ENCODE results near the gene GJA1. TPM values are rescaled to one million over a fixed set of nuclear protein-coding genes. Genes with fewer than 3 reads are reported as not detected.
"Not testable (repeated sequence)": the region's sequence is repeated elsewhere in the genome, so short reads cannot be mapped to it uniquely, and the experiment has no call there.

Gene GJA1
- total RNA-seq, 1 experiment from 2014 or later = 395 TPM

- peaks cover 22% of the 10 kb centered on the region for H3K36me3 ChIP-seq (replicated peaks; ENCODE audit: control insufficient read depth, insufficient read depth, low read length)
- not testable (repeated sequence) for DNase-seq; H3K4me3 ChIP-seq (ENCODE audit: insufficient read depth, low read depth, low read length); H3K27me3 ChIP-seq (ENCODE audit: control insufficient read depth, insufficient read depth, low read length)
Observed at GRCh38 chr6:121447746-121448145, 12.3 kb downstream of the GJA1 start.

- not testable (repeated sequence) for DNase-seq; H3K4me3 ChIP-seq (ENCODE audit: insufficient read depth, low read depth, low read length); H3K27me3 ChIP-seq (ENCODE audit: control insufficient read depth, insufficient read depth, low read length)
- H3K36me3 ChIP-seq (replicated peaks; ENCODE audit: control insufficient read depth, insufficient read depth, low read length) = peaks cover 22% of the 10 kb centered on the region
Observed at GRCh38 chr6:121448528-121448927, 13.1 kb downstream of the GJA1 start.

DNA sequence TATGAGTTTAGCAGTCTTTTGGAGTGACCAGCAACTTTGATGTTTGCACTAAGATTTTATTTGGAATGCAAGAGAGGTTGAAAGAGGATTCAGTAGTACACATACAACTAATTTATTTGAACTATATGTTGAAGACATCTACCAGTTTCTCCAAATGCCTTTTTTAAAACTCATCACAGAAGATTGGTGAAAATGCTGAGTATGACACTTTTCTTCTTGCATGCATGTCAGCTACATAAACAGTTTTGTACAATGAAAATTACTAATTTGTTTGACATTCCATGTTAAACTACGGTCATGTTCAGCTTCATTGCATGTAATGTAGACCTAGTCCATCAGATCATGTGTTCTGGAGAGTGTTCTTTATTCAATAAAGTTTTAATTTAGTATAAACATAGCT is 13.9 kb downstream of the GJA1 start:
- no peak for DNase-seq
- peaks cover 21% of the 10 kb centered on the region for H3K36me3 ChIP-seq (replicated peaks; ENCODE audit: control insufficient read depth, insufficient read depth, low read length)

GRCh38 chr6:121450242-121450641 is 14.8 kb downstream of the GJA1 start:
- Histone ChIP-seq H3K27me3 (ENCODE audit: control insufficient read depth, insufficient read depth, low read length) (no peaks in the 10 kb centered on the region), H3K36me3 (replicated peaks; ENCODE audit: control insufficient read depth, insufficient read depth, low read length) (peaks cover 19% of the 10 kb centered on the region), H3K4me3 (ENCODE audit: insufficient read depth, low read depth, low read length) (no peak overlapping the region)
- DNase-seq = no peak

More for the DNA sequence above, 13.9 kb downstream of the GJA1 start:
- Histone ChIP-seq H3K27me3 (ENCODE audit: control insufficient read depth, insufficient read depth, low read length) (no peaks in the 10 kb centered on the region), H3K4me3 (ENCODE audit: insufficient read depth, low read depth, low read length) (no peak overlapping the region)

- no peak for DNase-seq
- H3K27me3 ChIP-seq (ENCODE audit: control insufficient read depth, insufficient read depth, low read length) = no peaks in the 10 kb centered on the region
- peaks cover 17% of the 10 kb centered on the region for H3K36me3 ChIP-seq (replicated peaks; ENCODE audit: control insufficient read depth, insufficient read depth, low read length)
- no peak overlapping the region for H3K4me3 ChIP-seq (ENCODE audit: insufficient read depth, low read depth, low read length)
Observed at GRCh38 chr6:121451250-121451649, 15.8 kb downstream of the GJA1 start.

DNA sequence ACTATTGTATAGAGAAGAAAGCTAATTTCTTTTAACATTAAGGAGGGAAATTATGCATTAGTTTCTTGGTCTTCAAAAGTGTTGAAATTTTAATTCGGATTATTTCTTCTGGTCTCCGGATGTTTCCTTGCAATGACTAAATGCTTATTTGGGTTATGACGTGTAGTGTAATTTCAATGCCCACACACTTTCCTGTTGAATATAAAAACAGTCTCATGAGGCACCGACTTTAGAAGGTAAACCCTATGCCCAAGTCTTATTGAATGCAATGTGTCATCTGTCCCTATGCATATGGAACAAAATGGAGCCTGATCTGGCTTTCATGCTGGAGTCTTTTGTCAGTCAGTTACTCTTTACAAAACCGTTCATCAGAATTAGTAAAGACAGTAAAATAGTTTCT is 17.7 kb downstream of the GJA1 start:
- Histone ChIP-seq H3K4me3 (ENCODE audit: insufficient read depth, low read depth, low read length) (no peak overlapping the region), H3K27me3 (ENCODE audit: control insufficient read depth, insufficient read depth, low read length) (no peaks in the 10 kb centered on the region), H3K36me3 (replicated peaks; ENCODE audit: control insufficient read depth, insufficient read depth, low read length) (peaks cover 2% of the 10 kb centered on the region)
- no peak for DNase-seq

DNA sequence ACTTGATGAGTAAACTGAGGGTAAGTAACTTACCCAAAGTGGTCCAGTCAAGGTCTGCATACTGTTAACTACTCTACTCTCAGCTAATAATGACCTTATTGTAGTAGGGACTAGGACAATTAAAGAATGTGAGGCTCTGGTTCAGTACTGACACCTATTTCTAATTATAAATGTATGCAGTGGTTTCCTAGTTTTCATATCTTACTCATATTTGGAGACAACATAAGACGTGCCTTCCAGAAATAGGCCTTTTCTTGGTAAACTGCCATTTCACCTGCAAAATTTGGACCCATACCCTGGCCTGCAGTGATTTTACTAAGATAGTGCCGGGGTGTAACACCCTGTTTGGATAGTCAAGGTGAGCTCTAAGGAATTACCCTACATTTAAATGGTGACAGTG is 24.7 kb downstream of the GJA1 start:
- Histone ChIP-seq H3K27me3 (ENCODE audit: control insufficient read depth, insufficient read depth, low read length) (no peaks in the 10 kb centered on the region), H3K4me3 (ENCODE audit: insufficient read depth, low read depth, low read length) (no peak overlapping the region), H3K36me3 (replicated peaks; ENCODE audit: control insufficient read depth, insufficient read depth, low read length) (no peaks in the 10 kb centered on the region)
- no peak for DNase-seq

GRCh38 chr6:121463087-121463486 is 27.6 kb downstream of the GJA1 start:
- Histone ChIP-seq H3K27me3 (ENCODE audit: control insufficient read depth, insufficient read depth, low read length) (no peaks in the 10 kb centered on the region), H3K36me3 (replicated peaks; ENCODE audit: control insufficient read depth, insufficient read depth, low read length) (no peaks in the 10 kb centered on the region), H3K4me3 (ENCODE audit: insufficient read depth, low read depth, low read length) (no peak overlapping the region)
- DNase-seq = no peak

DNA sequence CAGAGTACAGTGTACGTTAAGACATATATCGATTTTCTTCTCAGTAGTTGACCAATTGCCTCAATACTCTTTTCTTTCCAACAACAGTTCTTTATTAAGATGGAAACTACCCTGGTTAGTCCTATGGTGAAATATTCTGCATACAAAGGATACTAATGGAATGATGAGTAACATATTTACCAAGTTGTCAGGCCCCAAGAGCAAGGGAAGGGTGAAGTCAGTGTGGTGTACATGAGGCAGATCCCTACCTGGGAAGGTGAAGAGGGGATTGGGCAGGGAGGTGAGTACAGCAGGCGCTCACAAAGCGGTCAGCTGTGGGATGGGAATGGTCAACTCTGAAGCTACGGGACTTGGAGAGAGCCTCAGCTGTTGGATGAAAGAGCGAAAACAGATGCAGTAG is 29.7 kb downstream of the GJA1 start:
- Histone ChIP-seq H3K27me3 (ENCODE audit: control insufficient read depth, insufficient read depth, low read length) (no peaks in the 10 kb centered on the region), H3K4me3 (ENCODE audit: insufficient read depth, low read depth, low read length) (no peak overlapping the region), H3K36me3 (replicated peaks; ENCODE audit: control insufficient read depth, insufficient read depth, low read length) (no peaks in the 10 kb centered on the region)
- DNase-seq = no peak

DNA sequence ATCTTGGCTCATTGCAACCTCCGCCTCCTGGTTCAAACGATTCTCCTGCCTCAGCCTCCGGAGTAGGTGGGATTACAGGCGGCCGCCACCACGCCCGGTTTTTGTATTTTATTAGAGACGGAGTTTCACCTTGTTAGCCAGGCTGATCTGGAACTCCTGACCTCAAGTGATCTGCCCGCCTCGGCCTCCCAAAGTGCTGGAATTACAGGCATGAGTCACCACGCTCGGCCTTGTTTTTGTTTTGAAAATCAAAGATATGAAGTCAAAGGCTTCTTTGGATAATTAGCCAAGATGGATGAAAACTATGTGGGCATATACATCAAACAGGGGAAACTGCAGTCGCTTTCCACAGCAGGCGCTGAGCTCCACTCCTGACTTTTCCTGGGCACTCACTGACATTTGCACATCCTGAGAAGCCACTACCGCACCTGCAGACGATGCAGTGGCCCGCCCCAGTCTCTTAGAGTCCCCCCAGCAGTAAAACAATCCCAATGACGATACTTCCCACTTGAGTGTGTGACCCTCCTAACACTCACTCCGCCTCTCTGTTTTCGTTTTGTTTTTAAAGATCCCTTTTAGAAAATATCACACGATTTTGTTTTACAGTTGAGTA is 44.1 kb downstream of the GJA1 start:
- Histone ChIP-seq H3K4me3 (ENCODE audit: insufficient read depth, low read depth, low read length) (no peak overlapping the region), H3K36me3 (replicated peaks; ENCODE audit: control insufficient read depth, insufficient read depth, low read length) (no peaks in the 10 kb centered on the region), H3K27me3 (ENCODE audit: control insufficient read depth, insufficient read depth, low read length) (no peaks in the 10 kb centered on the region)
- no peak for DNase-seq

- no peaks in the 10 kb centered on the region for H3K36me3 ChIP-seq (replicated peaks; ENCODE audit: control insufficient read depth, insufficient read depth, low read length)
- no peaks in the 10 kb centered on the region for H3K27me3 ChIP-seq (ENCODE audit: control insufficient read depth, insufficient read depth, low read length)
- no peak overlapping the region for H3K4me3 ChIP-seq (ENCODE audit: insufficient read depth, low read depth, low read length)
- DNase-seq = no peak
Observed at GRCh38 chr6:121480099-121480713, 44.8 kb downstream of the GJA1 start.

DNA sequence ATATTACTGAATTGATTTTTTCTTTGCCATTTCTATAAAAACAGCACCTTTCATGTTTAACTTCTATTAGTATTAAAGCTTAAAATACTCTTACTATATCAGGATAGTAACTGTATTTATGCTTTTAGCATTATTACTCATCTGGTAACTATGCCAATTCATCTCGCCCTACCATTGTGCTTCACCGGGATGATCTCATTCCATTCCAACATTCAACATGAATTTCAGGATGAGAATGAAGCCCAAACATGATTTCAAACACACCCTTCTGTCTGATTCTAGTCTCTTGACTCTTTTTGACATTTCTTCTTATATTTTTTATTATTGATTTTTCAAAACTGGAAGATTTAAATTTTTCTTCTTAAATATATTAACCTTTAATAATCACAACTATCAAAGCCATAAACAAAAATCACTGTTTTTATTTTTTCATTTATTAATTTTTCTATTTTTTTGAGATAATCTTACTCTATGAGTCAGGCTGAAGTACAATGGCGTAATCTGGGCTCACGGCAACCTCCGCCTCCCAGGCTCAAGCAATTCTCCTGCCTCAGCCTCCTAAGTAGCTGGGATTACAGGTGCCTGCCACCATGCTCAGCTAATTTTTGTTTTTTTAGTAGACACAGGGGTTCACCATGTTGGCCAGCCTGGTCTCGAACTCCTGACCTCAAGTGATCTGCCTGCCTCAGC is 46.7 kb downstream of the GJA1 start:
- Histone ChIP-seq H3K36me3 (replicated peaks; ENCODE audit: control insufficient read depth, insufficient read depth, low read length) (no peaks in the 10 kb centered on the region), H3K27me3 (ENCODE audit: control insufficient read depth, insufficient read depth, low read length) (no peaks in the 10 kb centered on the region), H3K4me3 (ENCODE audit: insufficient read depth, low read depth, low read length) (no peak overlapping the region)
- DNase-seq = no peak

DNA sequence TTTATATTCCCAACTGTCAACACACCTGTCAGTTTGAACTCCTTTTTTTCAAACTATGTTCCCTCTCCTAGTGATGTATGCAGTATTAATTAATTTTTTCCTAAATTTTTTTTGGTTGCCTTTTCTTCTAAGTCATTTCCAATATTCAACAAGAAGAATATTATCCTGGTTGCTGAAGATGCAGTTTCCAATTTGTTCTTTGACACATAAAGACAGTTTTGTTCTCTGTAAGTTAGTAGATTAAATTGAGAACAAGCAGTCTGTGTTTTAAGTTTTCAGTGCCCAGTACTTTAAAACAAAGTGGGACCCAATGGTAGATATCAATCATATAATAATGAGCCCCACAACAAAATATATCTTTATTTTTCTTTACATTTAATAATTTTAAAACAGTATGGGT is 47.3 kb downstream of the GJA1 start:
- Histone ChIP-seq H3K36me3 (replicated peaks; ENCODE audit: control insufficient read depth, insufficient read depth, low read length) (no peaks in the 10 kb centered on the region), H3K4me3 (ENCODE audit: insufficient read depth, low read depth, low read length) (no peak overlapping the region), H3K27me3 (ENCODE audit: control insufficient read depth, insufficient read depth, low read length) (no peaks in the 10 kb centered on the region)
- DNase-seq = no peak

DNA sequence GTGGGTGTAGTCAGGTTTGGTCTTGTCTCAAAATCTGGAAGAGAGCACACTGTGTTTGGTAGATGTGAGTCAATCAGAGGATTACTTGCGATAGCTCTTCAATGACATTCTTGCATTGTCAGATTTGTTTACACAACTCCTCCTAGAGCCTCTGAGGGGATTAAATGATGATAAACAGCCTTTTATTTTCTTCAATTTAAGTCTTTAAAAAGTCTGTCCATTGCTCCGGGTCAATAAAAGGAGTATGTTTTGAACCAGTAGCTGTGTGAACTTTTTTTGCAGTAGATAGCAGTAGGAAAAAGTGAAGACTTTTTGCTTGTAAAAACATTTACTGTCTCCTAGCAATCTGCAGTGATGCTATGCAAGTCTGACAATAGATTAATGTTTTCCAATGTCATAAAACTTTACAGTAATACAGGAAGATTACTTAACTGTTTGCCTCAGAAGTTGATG is 49.9 kb downstream of the GJA1 start:
- Histone ChIP-seq H3K27me3 (ENCODE audit: control insufficient read depth, insufficient read depth, low read length) (no peaks in the 10 kb centered on the region), H3K36me3 (replicated peaks; ENCODE audit: control insufficient read depth, insufficient read depth, low read length) (no peaks in the 10 kb centered on the region), H3K4me3 (ENCODE audit: insufficient read depth, low read depth, low read length) (no peak overlapping the region)
- DNase-seq = no peak

GRCh38 chr6:121491576-121491975 is 56.1 kb downstream of the GJA1 start:
- no peaks in the 10 kb centered on the region for H3K27me3 ChIP-seq (ENCODE audit: control insufficient read depth, insufficient read depth, low read length)

More at GRCh38 chr6:121491576-121491975, 56.1 kb downstream of the GJA1 start:
- no peak overlapping the region for H3K4me3 ChIP-seq (ENCODE audit: insufficient read depth, low read depth, low read length)
- no peak for DNase-seq
- no peaks in the 10 kb centered on the region for H3K36me3 ChIP-seq (replicated peaks; ENCODE audit: control insufficient read depth, insufficient read depth, low read length)
